ENCODE data around the gene AASDHPPT.
A peak's percentile ranks its signal among the peaks of the same experiment; 100 is the strongest.

AASDHPPT gene

GRCh38 chr11:106076919-106077608 lies 398 bp upstream of the AASDHPPT start, which contains the start of gene KBTBD3 (continued):
- TF ChIP-seq ZNF394 (tag by site-specific recombination; IDR thresholded peaks at IDR 0.05; ENCODE audit: borderline replicate concordance): peak; percentile 72; the same call in 1 of the 2 replicates
- TF ChIP-seq HOXD13 (CRISPR knock-in tag; IDR thresholded peaks at IDR 0.05; ENCODE audit: borderline replicate concordance): no peak
- peak; percentile 89 for TF ChIP-seq ATF2 (tag by site-specific recombination; IDR thresholded peaks at IDR 0.05; ENCODE audit: low read depth)
- no peak for TF ChIP-seq ZSCAN5A (tag by site-specific recombination; IDR thresholded peaks at IDR 0.05)
- peak; percentile 42; the same call in 1 of the 2 replicates for TF ChIP-seq SP7 (tag by site-specific recombination; IDR thresholded peaks at IDR 0.05)
- peak; percentile 88 for TF ChIP-seq ZBTB21 (tag by site-specific recombination; IDR thresholded peaks at IDR 0.05)
- no peak for TF ChIP-seq ZNF302 (tag by site-specific recombination; IDR thresholded peaks at IDR 0.05; ENCODE audit: low read depth)
- TF ChIP-seq WT1 (tag by site-specific recombination; IDR thresholded peaks at IDR 0.05): peak; percentile 29; the same call in 1 of the 2 replicates
- no peak for TF ChIP-seq ZFP37 (tag by site-specific recombination; IDR thresholded peaks at IDR 0.05)
- no peak for TF ChIP-seq ZNF112 (tag by site-specific recombination; IDR thresholded peaks at IDR 0.05)
- TF ChIP-seq GLIS2 (tag by site-specific recombination; IDR thresholded peaks at IDR 0.05): peak; percentile 86
- TF ChIP-seq ZNF639 (tag by site-specific recombination; IDR thresholded peaks at IDR 0.05): no peak
- TF ChIP-seq ZNF366 (tag by site-specific recombination; conservative IDR thresholded peaks at IDR 0.05): peak; percentile 56
- peak; percentile 58; the same call in 1 of the 2 replicates for TF ChIP-seq KLF8 (tag by site-specific recombination; IDR thresholded peaks at IDR 0.05)

- H3K36me3 ChIP-seq (ENCODE audit: control insufficient read depth in 2 of 2, insufficient read depth in 1 of 2, low read length in 2 of 2): peaks cover 4 to 63% of the 10 kb centered on the region in 2 experiments
- TF ChIP-seq EGR2 (tag by site-specific recombination; IDR thresholded peaks at IDR 0.05; ENCODE audit: low read depth) (no peak), ZNF785 (tag by site-specific recombination; IDR thresholded peaks at IDR 0.05) (no peak), ZNF571 (tag by site-specific recombination; IDR thresholded peaks at IDR 0.05) (no peak), ZNF248 (tag by site-specific recombination; IDR thresholded peaks at IDR 0.05) (no peak), BCL11A (tag by site-specific recombination; IDR thresholded peaks at IDR 0.05; ENCODE audit: low read depth) (no peak), ZNF221 (tag by site-specific recombination; IDR thresholded peaks at IDR 0.05; ENCODE audit: borderline replicate concordance) (no peak), ZNF501 (tag by site-specific recombination; IDR thresholded peaks at IDR 0.05) (no peak), ZNF76 (tag by site-specific recombination; IDR thresholded peaks at IDR 0.05; ENCODE audit: borderline replicate concordance, low read depth) (no peak)
- CTCF ChIA-PET: no interaction called here
- no peaks in the 10 kb centered on the region for H3K4me1 ChIP-seq (ENCODE audit: control insufficient read depth, insufficient read depth, low read length)
- H3K9me3 ChIP-seq (ENCODE audit: control insufficient read depth, insufficient read depth, low read depth, low read length): no peaks in the 10 kb centered on the region
- H3K27ac ChIP-seq (ENCODE audit: extremely low read depth, low read depth, low read length): no peak overlapping the region
- H3K4me3 ChIP-seq (ENCODE audit: low read depth, low read length): no peak overlapping the region
- POLR2A ChIA-PET: no interaction called here
Observed at GRCh38 chr11:106082096-106082495, 4.6 kb downstream of the AASDHPPT start.
